SU-DHL-6 (cell line): ENCODE data around the gene GRN.

Experiments
- EZH2phosphoT487 ChIP-seq: fragments of 200-600 bp; sonication (generic), shearing (Covaris generic); conservative IDR thresholded peaks from 2 replicates; pipeline ENCODE4 v1.6.1; 2018; ENCODE audit warnings: mild to moderate bottlenecking, antibody characterized with exemption, low read length, moderate library complexity, mixed read lengths
- TF ChIP-seq, protein P1 (sequence below): fragments of 200-600 bp; sonication (generic); IDR thresholded peaks from one replicate; pipeline ENCODE4 v1.5.1; 2017; ENCODE audit warnings: antibody characterized with exemption, mild to moderate bottlenecking, low read length, moderate library complexity; ENCODE audit not compliant: insufficient read depth, poor library complexity, severe bottlenecking

GRCh38 chr17:44400226-44400847 lies 55.2 kb downstream of the GRN start:
- TF ChIP-seq, protein P1, sequence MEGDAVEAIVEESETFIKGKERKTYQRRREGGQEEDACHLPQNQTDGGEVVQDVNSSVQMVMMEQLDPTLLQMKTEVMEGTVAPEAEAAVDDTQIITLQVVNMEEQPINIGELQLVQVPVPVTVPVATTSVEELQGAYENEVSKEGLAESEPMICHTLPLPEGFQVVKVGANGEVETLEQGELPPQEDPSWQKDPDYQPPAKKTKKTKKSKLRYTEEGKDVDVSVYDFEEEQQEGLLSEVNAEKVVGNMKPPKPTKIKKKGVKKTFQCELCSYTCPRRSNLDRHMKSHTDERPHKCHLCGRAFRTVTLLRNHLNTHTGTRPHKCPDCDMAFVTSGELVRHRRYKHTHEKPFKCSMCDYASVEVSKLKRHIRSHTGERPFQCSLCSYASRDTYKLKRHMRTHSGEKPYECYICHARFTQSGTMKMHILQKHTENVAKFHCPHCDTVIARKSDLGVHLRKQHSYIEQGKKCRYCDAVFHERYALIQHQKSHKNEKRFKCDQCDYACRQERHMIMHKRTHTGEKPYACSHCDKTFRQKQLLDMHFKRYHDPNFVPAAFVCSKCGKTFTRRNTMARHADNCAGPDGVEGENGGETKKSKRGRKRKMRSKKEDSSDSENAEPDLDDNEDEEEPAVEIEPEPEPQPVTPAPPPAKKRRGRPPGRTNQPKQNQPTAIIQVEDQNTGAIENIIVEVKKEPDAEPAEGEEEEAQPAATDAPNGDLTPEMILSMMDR: peak; percentile 42
- TF ChIP-seq EZH2phosphoT487: no peak
